HEK293 (cell line): ENCODE results near the gene ZNF845.
A peak's percentile ranks its signal among the peaks of the same experiment; 100 is the strongest.
"Not testable (repeated sequence)": the region's sequence is repeated elsewhere in the genome, so short reads cannot be mapped to it uniquely, and the experiment has no call there.

Source experiments
- CTCF ChIA-PET: fragments of 350-600 bp; formaldehyde crosslinking; extraction: SDS; loops from one replicate; lab custom pipeline; 2021; ENCODE audit warnings: antibody characterized with exemption; lab: Yijun Ruan, JAX
- POLR2A ChIA-PET: fragments of 300-600 bp; formaldehyde crosslinking; extraction: SDS; loops from one replicate; lab custom pipeline; 2020; ENCODE audit warnings: antibody characterized with exemption, inconsistent platforms; lab: Yijun Ruan, JAX
- H3K27ac ChIP-seq: fragments of 200-500 bp; sonication (Bioruptor generic); 2 replicates; pipeline ENCODE4 v1.5.1; 2014; ENCODE audit warnings: low read depth, low read length, control low read depth, inconsistent platforms; ENCODE audit errors: extremely low read depth
- H3K36me3 ChIP-seq, 2 experiments: fragments of 200-500 bp in 1 of 2; sonication (Bioruptor generic) in 1 of 2; 1 replicate in 1 of 2; 2 replicates in 1 of 2; pipeline ENCODE4 v1.5.1; 2014 to 2017; ENCODE audit warnings: inconsistent platforms in 2 of 2, low read length in 2 of 2; ENCODE audit not compliant: control insufficient read depth in 2 of 2, insufficient read depth in 1 of 2
- H3K4me1 ChIP-seq: fragments of 200-500 bp; sonication (Bioruptor generic); 2 replicates; pipeline ENCODE4 v1.5.1; 2014; ENCODE audit warnings: mild to moderate bottlenecking, low read length, inconsistent platforms; ENCODE audit not compliant: control insufficient read depth, insufficient read depth
- H3K4me3 ChIP-seq: 2 replicates; pipeline ENCODE4 v1.5.1; 2011; ENCODE audit warnings: low read depth, mild to moderate bottlenecking, control low read depth, low read length, moderate library complexity
- H3K9me3 ChIP-seq: fragments of 200-500 bp; sonication (Bioruptor generic); 2 replicates; pipeline ENCODE4 v1.5.1; 2014; ENCODE audit warnings: low read depth, low read length, inconsistent platforms; ENCODE audit not compliant: control insufficient read depth, insufficient read depth
- GLIS2 ChIP-seq: fragments of 450-650 bp; formaldehyde crosslinking; IDR thresholded peaks from 2 replicates; pipeline ENCODE4 v1.5.1; 2016; ENCODE audit warnings: missing biosample characterization, missing genetic modification characterization
- KLF8 ChIP-seq: fragments of 450-650 bp; formaldehyde crosslinking; IDR thresholded peaks from 2 replicates; pipeline ENCODE4 v1.5.1; 2016; ENCODE audit warnings: missing biosample characterization, missing genetic modification characterization
- OSR2 ChIP-seq: fragments of 450-650 bp; formaldehyde crosslinking; IDR thresholded peaks from 2 replicates; pipeline ENCODE4 v1.5.1; 2016; ENCODE audit warnings: missing biosample characterization, missing genetic modification characterization
- REPIN1 ChIP-seq: fragments of 450-650 bp; formaldehyde crosslinking; IDR thresholded peaks from 2 replicates; pipeline ENCODE4 v1.5.1; 2017; ENCODE audit warnings: missing biosample characterization, missing genetic modification characterization, low read depth
- SETDB1 ChIP-seq: IDR thresholded peaks from one replicate; pipeline ENCODE4 v1.6.1; 2017; ENCODE audit warnings: mild to moderate bottlenecking, low read length, moderate library complexity, mixed read lengths; ENCODE audit not compliant: insufficient read length
- SP3 ChIP-seq: fragments of 450-650 bp; formaldehyde crosslinking; IDR thresholded peaks from 2 replicates; pipeline ENCODE4 v1.5.1; 2016; ENCODE audit warnings: missing biosample characterization, missing genetic modification characterization
- TRIM28 ChIP-seq: IDR thresholded peaks from 2 replicates; pipeline ENCODE4 v1.6.1; 2011; ENCODE audit warnings: low read length, control low read depth, borderline replicate concordance
- WT1 ChIP-seq: fragments of 450-650 bp; formaldehyde crosslinking; IDR thresholded peaks from 2 replicates; pipeline ENCODE4 v1.5.1; 2016; ENCODE audit warnings: missing biosample characterization, missing genetic modification characterization
- ZIC2 ChIP-seq: fragments of 450-650 bp; formaldehyde crosslinking; IDR thresholded peaks from 2 replicates; pipeline ENCODE4 v1.5.1; 2016; ENCODE audit warnings: missing biosample characterization, missing genetic modification characterization
- ZNF114 ChIP-seq: fragments of 450-650 bp; formaldehyde crosslinking; IDR thresholded peaks from 2 replicates; pipeline ENCODE4 v1.5.0; 2017; ENCODE audit warnings: missing biosample characterization, missing genetic modification characterization
- ZNF157 ChIP-seq: fragments of 450-650 bp; formaldehyde crosslinking; IDR thresholded peaks from 2 replicates; pipeline ENCODE4 v1.5.1; 2016; ENCODE audit warnings: missing biosample characterization, missing genetic modification characterization
- ZNF274 ChIP-seq, 2 experiments: fragments of 200-500 bp in 1 of 2; fragments of 450-650 bp in 1 of 2; sonication (Bioruptor generic) in 1 of 2; formaldehyde crosslinking in 1 of 2; IDR thresholded peaks; 2 replicates each; pipeline versions ENCODE4 v1.5.1 to v1.6.1; 2014 to 2016; ENCODE audit warnings: borderline replicate concordance in 1 of 2, inconsistent platforms in 1 of 2, low read length in 1 of 2, missing biosample characterization in 1 of 2, missing genetic modification characterization in 1 of 2
- ZNF311 ChIP-seq: fragments of 450-650 bp; formaldehyde crosslinking; IDR thresholded peaks from 2 replicates; pipeline ENCODE4 v1.5.1; 2017; ENCODE audit warnings: missing biosample characterization, missing genetic modification characterization, borderline replicate concordance
- ZNF48 ChIP-seq: fragments of 450-650 bp; formaldehyde crosslinking; IDR thresholded peaks from 2 replicates; pipeline ENCODE4 v1.5.1; 2016; ENCODE audit warnings: missing biosample characterization, missing genetic modification characterization
- ZNF521 ChIP-seq: fragments of 450-650 bp; formaldehyde crosslinking; IDR thresholded peaks from 2 replicates; pipeline ENCODE4 v1.5.1; 2017; ENCODE audit warnings: missing biosample characterization, mild to moderate bottlenecking, missing genetic modification characterization
- ZNF555 ChIP-seq: fragments of 450-650 bp; formaldehyde crosslinking; conservative IDR thresholded peaks from 2 replicates; pipeline ENCODE4 v1.5.1; 2017; ENCODE audit warnings: missing biosample characterization, mild to moderate bottlenecking, missing genetic modification characterization, inconsistent platforms
- ZNF626 ChIP-seq: fragments of 450-650 bp; sonication (Bioruptor Pico); formaldehyde crosslinking; IDR thresholded peaks from 2 replicates; pipeline ENCODE4 v1.5.1; 2018; ENCODE audit warnings: missing biosample characterization, missing genetic modification characterization, inconsistent platforms
- ZNF664 ChIP-seq: fragments of 450-650 bp; formaldehyde crosslinking; IDR thresholded peaks from 2 replicates; pipeline ENCODE4 v1.5.1; 2016; ENCODE audit warnings: missing biosample characterization, missing genetic modification characterization
- ZNF843 ChIP-seq: fragments of 450-650 bp; formaldehyde crosslinking; IDR thresholded peaks from 2 replicates; pipeline ENCODE4 v1.5.1; 2016; ENCODE audit warnings: missing biosample characterization, missing genetic modification characterization
- ZSCAN23 ChIP-seq: fragments of 450-650 bp; formaldehyde crosslinking; IDR thresholded peaks from 2 replicates; pipeline ENCODE4 v1.5.1; 2016; ENCODE audit warnings: missing biosample characterization, missing genetic modification characterization
- TF ChIP-seq, protein P1 (sequence below): fragments of 450-650 bp; formaldehyde crosslinking; IDR thresholded peaks from 2 replicates; pipeline ENCODE4 v1.5.1; 2016; ENCODE audit warnings: missing biosample characterization, missing genetic modification characterization, low read depth
- TF ChIP-seq, protein P2 (sequence below): fragments of 450-650 bp; formaldehyde crosslinking; IDR thresholded peaks from 2 replicates; pipeline ENCODE4 v1.5.1; 2016; ENCODE audit warnings: missing biosample characterization, missing genetic modification characterization

The ZNF845 gene

DNA sequence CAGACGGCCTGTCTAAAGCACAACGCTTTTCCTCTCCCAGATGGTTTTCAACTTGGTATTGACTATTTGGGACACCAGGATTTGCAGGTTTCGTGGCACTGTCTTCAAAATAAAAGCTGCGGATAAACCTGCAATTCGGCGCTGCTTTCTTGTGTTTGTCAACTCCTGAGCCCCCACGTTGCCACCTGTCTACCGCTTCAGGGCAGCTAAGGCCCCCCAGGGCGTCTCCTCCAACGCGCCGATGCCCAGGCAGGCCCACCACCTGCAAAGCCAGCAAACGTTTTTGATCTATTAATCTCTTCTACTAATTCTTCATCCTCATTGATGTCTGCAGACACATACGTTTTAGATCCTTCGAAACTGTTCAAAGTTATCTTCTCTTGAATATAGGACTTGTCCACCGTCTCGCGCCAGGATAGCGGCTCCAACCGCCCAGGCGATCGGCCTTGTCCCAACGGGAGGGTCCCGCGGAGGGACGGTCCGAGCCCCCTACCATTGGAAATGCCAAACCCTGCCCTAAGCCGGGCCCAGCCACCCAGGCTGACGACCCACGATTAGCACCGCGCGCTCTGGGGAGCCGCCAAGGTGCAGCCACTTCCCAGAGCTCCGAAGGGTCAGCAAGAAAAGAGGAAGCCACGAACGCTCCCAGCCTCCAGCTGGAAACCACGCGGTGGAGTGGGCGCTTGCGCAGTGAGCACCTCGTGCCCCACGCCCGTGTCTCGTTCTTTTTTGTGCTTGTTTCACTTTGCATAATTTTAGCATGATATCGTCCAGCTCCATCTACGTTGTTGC lies 42.6 kb upstream of the ZNF845 start:
- no peak overlapping the region for H3K4me3 ChIP-seq
- H3K9me3 ChIP-seq, result no peaks in the 10 kb centered on the region; the same call in 1 of the 2 replicates
- TF ChIP-seq, protein P1, sequence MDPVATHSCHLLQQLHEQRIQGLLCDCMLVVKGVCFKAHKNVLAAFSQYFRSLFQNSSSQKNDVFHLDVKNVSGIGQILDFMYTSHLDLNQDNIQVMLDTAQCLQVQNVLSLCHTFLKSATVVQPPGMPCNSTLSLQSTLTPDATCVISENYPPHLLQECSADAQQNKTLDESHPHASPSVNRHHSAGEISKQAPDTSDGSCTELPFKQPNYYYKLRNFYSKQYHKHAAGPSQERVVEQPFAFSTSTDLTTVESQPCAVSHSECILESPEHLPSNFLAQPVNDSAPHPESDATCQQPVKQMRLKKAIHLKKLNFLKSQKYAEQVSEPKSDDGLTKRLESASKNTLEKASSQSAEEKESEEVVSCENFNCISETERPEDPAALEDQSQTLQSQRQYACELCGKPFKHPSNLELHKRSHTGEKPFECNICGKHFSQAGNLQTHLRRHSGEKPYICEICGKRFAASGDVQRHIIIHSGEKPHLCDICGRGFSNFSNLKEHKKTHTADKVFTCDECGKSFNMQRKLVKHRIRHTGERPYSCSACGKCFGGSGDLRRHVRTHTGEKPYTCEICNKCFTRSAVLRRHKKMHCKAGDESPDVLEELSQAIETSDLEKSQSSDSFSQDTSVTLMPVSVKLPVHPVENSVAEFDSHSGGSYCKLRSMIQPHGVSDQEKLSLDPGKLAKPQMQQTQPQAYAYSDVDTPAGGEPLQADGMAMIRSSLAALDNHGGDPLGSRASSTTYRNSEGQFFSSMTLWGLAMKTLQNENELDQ (tag by site-specific recombination), result no peak
- TF ChIP-seq ZNF48 (tag by site-specific recombination) (no peak), ZNF157 (tag by site-specific recombination) (no peak), ZSCAN23 (no peak), OSR2 (tag by site-specific recombination) (no peak), ZIC2 (tag by site-specific recombination) (no peak), KLF8 (tag by site-specific recombination) (no peak), WT1 (tag by site-specific recombination) (no peak), ZNF274 (IDR thresholded peaks at IDR 0.05; ENCODE audit: low read length) (no peak), ZNF274 (tag by site-specific recombination; IDR thresholded peaks at IDR 0.05; ENCODE audit: borderline replicate concordance) (no peak)
- POLR2A ChIA-PET, result no interaction called here
- no peaks in the 10 kb centered on the region for H3K36me3 ChIP-seq
- no peaks in the 10 kb centered on the region for H3K4me1 ChIP-seq
- H3K27ac ChIP-seq, result no peak overlapping the region
- CTCF ChIA-PET, result no interaction called here

DNA sequence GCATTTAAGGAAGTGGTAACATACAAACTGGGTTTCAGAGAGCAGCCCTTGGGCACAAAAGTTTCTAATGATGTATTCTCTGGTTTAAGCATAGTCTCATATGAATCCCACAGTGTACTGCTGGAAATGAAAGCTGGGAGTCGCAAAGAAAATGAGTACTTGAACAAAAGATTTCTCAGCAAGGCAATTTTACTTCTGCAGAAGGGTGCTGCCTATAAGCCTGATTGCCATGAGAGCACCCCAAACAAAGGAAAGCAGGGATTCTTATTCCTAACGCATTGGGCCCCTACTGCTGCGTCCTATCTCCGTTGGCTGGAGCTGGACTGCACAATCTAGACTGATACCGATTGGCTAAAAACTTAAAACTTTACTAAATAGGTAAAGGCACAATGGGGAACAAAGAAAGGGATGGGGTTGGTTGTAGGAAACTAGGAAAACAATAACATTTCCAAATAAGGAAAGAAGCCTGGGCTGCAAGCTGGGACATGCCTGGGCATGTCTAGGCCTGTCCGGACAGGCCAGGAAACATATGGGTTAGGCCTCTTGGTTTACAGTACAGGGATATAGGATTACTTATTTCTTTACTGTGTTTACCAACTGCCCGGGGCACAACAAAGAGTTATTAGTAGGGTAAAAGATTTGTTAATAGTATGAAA lies 38.6 kb upstream of the ZNF845 start:
- no peak for TF ChIP-seq ZNF664 (tag by site-specific recombination)
- TF ChIP-seq ZNF843 (tag by site-specific recombination), result no peak
- no peak for TF ChIP-seq GLIS2 (tag by site-specific recombination)
- no peak for TF ChIP-seq ZNF555 (tag by site-specific recombination)
- TF ChIP-seq SETDB1, result peak; percentile 99
- TF ChIP-seq, protein P2, sequence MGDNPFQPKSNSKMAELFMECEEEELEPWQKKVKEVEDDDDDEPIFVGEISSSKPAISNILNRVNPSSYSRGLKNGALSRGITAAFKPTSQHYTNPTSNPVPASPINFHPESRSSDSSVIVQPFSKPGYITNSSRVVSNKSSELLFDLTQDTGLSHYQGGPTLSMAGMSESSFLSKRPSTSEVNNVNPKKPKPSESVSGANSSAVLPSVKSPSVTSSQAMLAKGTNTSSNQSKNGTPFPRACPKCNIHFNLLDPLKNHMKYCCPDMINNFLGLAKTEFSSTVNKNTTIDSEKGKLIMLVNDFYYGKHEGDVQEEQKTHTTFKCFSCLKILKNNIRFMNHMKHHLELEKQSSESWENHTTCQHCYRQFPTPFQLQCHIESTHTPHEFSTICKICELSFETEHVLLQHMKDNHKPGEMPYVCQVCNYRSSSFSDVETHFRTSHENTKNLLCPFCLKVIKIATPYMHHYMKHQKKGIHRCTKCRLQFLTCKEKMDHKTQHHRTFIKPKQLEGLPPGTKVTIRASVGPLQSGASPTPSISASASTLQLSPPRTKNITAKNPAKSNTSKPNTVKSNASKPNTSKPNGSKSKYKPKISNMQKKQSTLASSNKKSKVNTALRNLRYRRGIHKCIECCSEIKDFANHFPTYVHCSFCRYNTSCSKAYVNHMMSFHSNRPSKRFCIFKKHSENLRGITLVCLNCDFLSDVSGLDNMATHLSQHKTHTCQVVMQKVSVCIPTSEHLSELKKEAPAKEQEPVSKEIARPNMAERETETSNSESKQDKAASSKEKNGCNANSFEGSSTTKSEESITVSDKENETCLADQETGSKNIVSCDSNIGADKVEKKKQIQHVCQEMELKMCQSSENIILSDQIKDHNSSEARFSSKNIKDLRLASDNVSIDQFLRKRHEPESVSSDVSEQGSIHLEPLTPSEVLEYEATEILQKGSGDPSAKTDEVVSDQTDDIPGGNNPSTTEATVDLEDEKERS, result no peak
- peak; percentile 97; the same call in 1 of the 2 replicates for TF ChIP-seq TRIM28
- TF ChIP-seq SP3 (tag by site-specific recombination), result no peak
- TF ChIP-seq ZNF114, result no peak
- TF ChIP-seq ZNF311 (tag by site-specific recombination), result no peak
- no peak for TF ChIP-seq ZNF521 (tag by site-specific recombination)
- no peak for TF ChIP-seq ZNF626 (tag by site-specific recombination)
- no peak for TF ChIP-seq REPIN1 (tag by site-specific recombination)
- Histone ChIP-seq H3K4me3 (no peak overlapping the region), H3K27ac (no peak overlapping the region), H3K4me1 (no peaks in the 10 kb centered on the region), H3K36me3 (no peaks in the 10 kb centered on the region), H3K9me3 (no peaks in the 10 kb centered on the region; the same call in 1 of the 2 replicates)
- ChIA-PET POLR2A (no interaction called here), CTCF (no interaction called here)

DNA sequence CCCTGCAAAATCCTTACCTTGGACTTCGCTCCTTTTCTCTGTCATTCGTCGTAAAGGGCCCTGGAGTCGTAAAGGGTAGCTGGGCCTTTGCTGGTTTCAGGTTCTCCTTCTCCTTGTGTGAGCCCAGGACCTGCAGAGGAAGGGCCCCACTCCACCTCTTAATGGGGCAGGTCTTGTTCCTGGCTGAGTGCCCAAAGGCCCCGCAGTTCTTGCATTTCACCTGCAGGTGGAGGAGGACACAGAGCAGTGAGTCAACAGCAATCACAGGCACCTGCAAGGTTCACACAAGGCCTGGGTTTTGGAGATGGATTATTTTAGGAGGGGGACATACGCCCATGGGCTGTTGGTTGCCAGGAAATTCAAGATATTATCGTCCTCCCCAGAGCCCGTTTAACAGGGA lies 32.2 kb upstream of the ZNF845 start:
- H3K4me3 ChIP-seq, POLR2A ChIA-PET, CTCF ChIA-PET: not testable (repeated sequence)

More for the DNA sequence above, 32.2 kb upstream of the ZNF845 start:
- not testable (repeated sequence) for H3K9me3 ChIP-seq, H3K27ac ChIP-seq, H3K36me3 ChIP-seq, H3K4me1 ChIP-seq
